HEK293 (cell line): ENCODE results near the gene PCSK5.

Source experiments
- CTCF ChIA-PET: fragments of 350-600 bp; formaldehyde crosslinking; extraction: SDS; loops from one replicate; lab custom pipeline; 2021; ENCODE audit warnings: antibody characterized with exemption; lab: Yijun Ruan, JAX
- POLR2A ChIA-PET: fragments of 300-600 bp; formaldehyde crosslinking; extraction: SDS; loops from one replicate; lab custom pipeline; 2020; ENCODE audit warnings: antibody characterized with exemption, inconsistent platforms; lab: Yijun Ruan, JAX
- H3K27ac ChIP-seq: fragments of 200-500 bp; sonication (Bioruptor generic); 2 replicates; pipeline ENCODE4 v1.5.1; 2014; ENCODE audit warnings: low read depth, low read length, control low read depth, inconsistent platforms; ENCODE audit errors: extremely low read depth
- H3K36me3 ChIP-seq, 2 experiments: fragments of 200-500 bp in 1 of 2; sonication (Bioruptor generic) in 1 of 2; 1 replicate in 1 of 2; 2 replicates in 1 of 2; pipeline ENCODE4 v1.5.1; 2014 to 2017; ENCODE audit warnings: inconsistent platforms in 2 of 2, low read length in 2 of 2; ENCODE audit not compliant: control insufficient read depth in 2 of 2, insufficient read depth in 1 of 2
- H3K4me1 ChIP-seq: fragments of 200-500 bp; sonication (Bioruptor generic); 2 replicates; pipeline ENCODE4 v1.5.1; 2014; ENCODE audit warnings: mild to moderate bottlenecking, low read length, inconsistent platforms; ENCODE audit not compliant: control insufficient read depth, insufficient read depth
- H3K4me3 ChIP-seq: 2 replicates; pipeline ENCODE4 v1.5.1; 2011; ENCODE audit warnings: low read depth, mild to moderate bottlenecking, control low read depth, low read length, moderate library complexity
- H3K9me3 ChIP-seq: fragments of 200-500 bp; sonication (Bioruptor generic); 2 replicates; pipeline ENCODE4 v1.5.1; 2014; ENCODE audit warnings: low read depth, low read length, inconsistent platforms; ENCODE audit not compliant: control insufficient read depth, insufficient read depth
- CTCF ChIP-seq: fragments of 450-650 bp; formaldehyde crosslinking; IDR thresholded peaks from 2 replicates; pipeline ENCODE4 v1.5.1; 2016; ENCODE audit warnings: missing biosample characterization, missing genetic modification characterization
- HOXC10 ChIP-seq: sonication (generic); formaldehyde crosslinking; IDR thresholded peaks from 2 replicates; pipeline ENCODE4 v1.8.1; 2023; ENCODE audit warnings: mild to moderate bottlenecking, missing genetic modification reagents
- INSM2 ChIP-seq: fragments of 450-650 bp; formaldehyde crosslinking; IDR thresholded peaks from 2 replicates; pipeline ENCODE4 v1.5.1; 2016; ENCODE audit warnings: missing biosample characterization, missing genetic modification characterization
- KLF16 ChIP-seq: fragments of 450-650 bp; formaldehyde crosslinking; IDR thresholded peaks from 2 replicates; pipeline ENCODE4 v1.5.1; 2017; ENCODE audit warnings: missing biosample characterization, missing genetic modification characterization
- KLF7 ChIP-seq: fragments of 450-650 bp; formaldehyde crosslinking; IDR thresholded peaks from 2 replicates; pipeline ENCODE4 v1.5.1; 2016; ENCODE audit warnings: missing biosample characterization, missing genetic modification characterization, borderline replicate concordance
- RBAK ChIP-seq: fragments of 450-650 bp; formaldehyde crosslinking; IDR thresholded peaks from 2 replicates; pipeline ENCODE4 v1.5.1; 2016; ENCODE audit warnings: missing biosample characterization, missing genetic modification characterization
- SCRT1 ChIP-seq: fragments of 450-650 bp; formaldehyde crosslinking; IDR thresholded peaks from 2 replicates; pipeline ENCODE4 v1.5.1; 2016; ENCODE audit warnings: missing biosample characterization, missing genetic modification characterization, borderline replicate concordance
- SP3 ChIP-seq: fragments of 450-650 bp; formaldehyde crosslinking; IDR thresholded peaks from 2 replicates; pipeline ENCODE4 v1.5.1; 2016; ENCODE audit warnings: missing biosample characterization, missing genetic modification characterization
- ZBTB21 ChIP-seq: fragments of 450-650 bp; formaldehyde crosslinking; IDR thresholded peaks from 2 replicates; pipeline ENCODE4 v1.5.1; 2017; ENCODE audit warnings: missing biosample characterization, missing genetic modification characterization
- ZBTB44 ChIP-seq: fragments of 450-650 bp; IDR thresholded peaks from 2 replicates; pipeline ENCODE4 v1.5.1; 2018; ENCODE audit warnings: missing biosample characterization, mild to moderate bottlenecking, missing genetic modification characterization
- ZFHX2 ChIP-seq: fragments of 450-650 bp; formaldehyde crosslinking; conservative IDR thresholded peaks from 2 replicates; pipeline ENCODE4 v1.5.1; 2016; ENCODE audit warnings: missing biosample characterization, missing genetic modification characterization
- ZFP41 ChIP-seq: fragments of 450-650 bp; formaldehyde crosslinking; IDR thresholded peaks from 2 replicates; pipeline ENCODE4 v1.5.1; 2016; ENCODE audit warnings: missing biosample characterization, missing genetic modification characterization, borderline replicate concordance
- ZNF16 ChIP-seq: fragments of 450-650 bp; formaldehyde crosslinking; IDR thresholded peaks from 2 replicates; pipeline ENCODE4 v1.5.1; 2016; ENCODE audit warnings: low read depth, missing biosample characterization, missing genetic modification characterization
- ZNF19 ChIP-seq: fragments of 450-650 bp; formaldehyde crosslinking; IDR thresholded peaks from 2 replicates; pipeline ENCODE4; 2016; ENCODE audit warnings: missing biosample characterization, missing genetic modification characterization, low read depth
- ZNF223 ChIP-seq: fragments of 450-650 bp; formaldehyde crosslinking; IDR thresholded peaks from 2 replicates; pipeline ENCODE4 v1.5.1; 2016; ENCODE audit warnings: missing biosample characterization, missing genetic modification characterization
- ZNF335 ChIP-seq: fragments of 450-650 bp; formaldehyde crosslinking; conservative IDR thresholded peaks from 2 replicates; pipeline ENCODE4 v1.5.1; 2016; ENCODE audit warnings: missing biosample characterization, missing genetic modification characterization
- ZNF350 ChIP-seq: fragments of 450-650 bp; formaldehyde crosslinking; IDR thresholded peaks from 2 replicates; pipeline ENCODE4 v1.5.0; 2017; ENCODE audit warnings: missing biosample characterization, mild to moderate bottlenecking, missing genetic modification characterization
- ZNF366 ChIP-seq: fragments of 450-650 bp; formaldehyde crosslinking; conservative IDR thresholded peaks from 2 replicates; pipeline ENCODE4 v1.5.1; 2016; ENCODE audit warnings: missing biosample characterization, missing genetic modification characterization
- ZNF48 ChIP-seq: fragments of 450-650 bp; formaldehyde crosslinking; IDR thresholded peaks from 2 replicates; pipeline ENCODE4 v1.5.1; 2016; ENCODE audit warnings: missing biosample characterization, missing genetic modification characterization
- ZNF510 ChIP-seq: fragments of 450-650 bp; formaldehyde crosslinking; IDR thresholded peaks from 2 replicates; pipeline ENCODE4 v1.5.1; 2018; ENCODE audit warnings: mild to moderate bottlenecking, missing genetic modification characterization, missing biosample characterization; ENCODE audit not compliant: insufficient replicate concordance
- ZNF514 ChIP-seq: fragments of 450-650 bp; formaldehyde crosslinking; IDR thresholded peaks from 2 replicates; pipeline ENCODE4 v1.5.1; 2016; ENCODE audit warnings: missing biosample characterization, missing genetic modification characterization
- ZNF626 ChIP-seq: fragments of 450-650 bp; sonication (Bioruptor Pico); formaldehyde crosslinking; IDR thresholded peaks from 2 replicates; pipeline ENCODE4 v1.5.1; 2018; ENCODE audit warnings: missing biosample characterization, missing genetic modification characterization, inconsistent platforms
- ZNF701 ChIP-seq: fragments of 450-650 bp; formaldehyde crosslinking; IDR thresholded peaks from 2 replicates; pipeline ENCODE4 v1.5.1; 2016; ENCODE audit warnings: missing biosample characterization, missing genetic modification characterization
- ZNF747 ChIP-seq: fragments of 450-650 bp; formaldehyde crosslinking; IDR thresholded peaks from 2 replicates; pipeline ENCODE4 v1.5.1; 2016; ENCODE audit warnings: missing biosample characterization, missing genetic modification characterization
- ZSCAN30 ChIP-seq: fragments of 450-650 bp; IDR thresholded peaks from 2 replicates; pipeline ENCODE4 v1.5.1; 2018; ENCODE audit warnings: missing biosample characterization, mild to moderate bottlenecking, missing genetic modification characterization, moderate library complexity
- TF ChIP-seq, protein P1 (sequence below): fragments of 450-650 bp; formaldehyde crosslinking; IDR thresholded peaks from 2 replicates; pipeline ENCODE4 v1.5.1; 2016; ENCODE audit warnings: missing biosample characterization, missing genetic modification characterization
- TF ChIP-seq, protein P2 (sequence below): sonication (generic); formaldehyde crosslinking; IDR thresholded peaks from 2 replicates; pipeline ENCODE4 v1.8.1; 2022; ENCODE audit warnings: mild to moderate bottlenecking, moderate library complexity, missing genetic modification reagents

PCSK5 gene

GRCh38 chr9:76180541-76180940, 290.1 kb downstream of the PCSK5 start (continued):
- TF ChIP-seq ZNF510 (no peak), ZNF366 (tag by site-specific recombination) (no peak), ZNF223 (no peak), ZFHX2 (tag by site-specific recombination) (no peak)
- TF ChIP-seq, protein P1, sequence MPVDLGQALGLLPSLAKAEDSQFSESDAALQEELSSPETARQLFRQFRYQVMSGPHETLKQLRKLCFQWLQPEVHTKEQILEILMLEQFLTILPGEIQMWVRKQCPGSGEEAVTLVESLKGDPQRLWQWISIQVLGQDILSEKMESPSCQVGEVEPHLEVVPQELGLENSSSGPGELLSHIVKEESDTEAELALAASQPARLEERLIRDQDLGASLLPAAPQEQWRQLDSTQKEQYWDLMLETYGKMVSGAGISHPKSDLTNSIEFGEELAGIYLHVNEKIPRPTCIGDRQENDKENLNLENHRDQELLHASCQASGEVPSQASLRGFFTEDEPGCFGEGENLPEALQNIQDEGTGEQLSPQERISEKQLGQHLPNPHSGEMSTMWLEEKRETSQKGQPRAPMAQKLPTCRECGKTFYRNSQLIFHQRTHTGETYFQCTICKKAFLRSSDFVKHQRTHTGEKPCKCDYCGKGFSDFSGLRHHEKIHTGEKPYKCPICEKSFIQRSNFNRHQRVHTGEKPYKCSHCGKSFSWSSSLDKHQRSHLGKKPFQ: no peak
- TF ChIP-seq, all 188 proteins: peak for 0

GRCh38 chr9:76181020-76181641, 290.7 kb downstream of the PCSK5 start:
- Histone ChIP-seq H3K4me3 (no peak overlapping the region), H3K4me1 (no peaks in the 10 kb centered on the region)
- CTCF ChIA-PET: interaction anchor here (1.0 kb wide), 1 partner anchor 119 kb away, joined by 4 read pairs; no protein-coding TSS in a partner anchor
- TF ChIP-seq ZSCAN30 (tag by site-specific recombination) (no peak), ZBTB21 (tag by site-specific recombination) (no peak), ZNF48 (tag by site-specific recombination) (no peak), ZNF514 (no peak), ZFP41 (tag by site-specific recombination) (no peak), ZBTB44 (tag by site-specific recombination) (no peak), ZNF701 (tag by site-specific recombination) (no peak), ZNF16 (tag by site-specific recombination) (no peak), RBAK (tag by site-specific recombination) (no peak), KLF16 (no peak), SP3 (tag by site-specific recombination) (no peak), ZNF19 (tag by site-specific recombination) (no peak), HOXC10 (CRISPR knock-in tag) (no peak), ZNF626 (tag by site-specific recombination) (no peak), ZNF335 (no peak), INSM2 (no peak)
- TF ChIP-seq, all 188 proteins: peak for 0
- Histone ChIP-seq H3K9me3 (no peaks in the 10 kb centered on the region), H3K36me3 (peaks cover 0 to 27% of the 10 kb centered on the region in 2 experiments; a peak in 1 of 3 replicates), H3K27ac (no peak overlapping the region)
- POLR2A ChIA-PET: interaction anchor here (1.0 kb wide), 1 partner anchor 121 kb away, joined by 4 read pairs; no protein-coding TSS in a partner anchor

DNA sequence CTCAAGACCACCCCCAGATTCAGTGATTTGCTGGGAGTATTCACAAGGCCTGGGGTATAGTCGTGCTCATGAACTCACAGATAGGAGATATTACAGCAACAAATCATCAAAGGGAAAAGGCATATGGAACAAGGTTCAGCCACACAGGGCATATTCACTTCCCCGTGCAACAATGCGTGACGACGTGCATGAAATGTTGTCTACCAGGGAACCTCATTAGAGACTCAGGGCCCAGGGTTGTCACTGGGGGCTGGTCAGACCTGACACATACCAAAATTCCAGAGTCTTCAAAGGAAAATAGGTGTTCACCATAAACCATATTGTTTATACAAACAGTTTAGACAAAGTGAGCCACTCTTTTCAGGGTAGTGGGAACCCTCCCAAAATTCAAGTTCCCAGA, 291.3 kb downstream of the PCSK5 start:
- Histone ChIP-seq H3K4me3 (no peak overlapping the region), H3K9me3 (no peaks in the 10 kb centered on the region), H3K36me3 (peaks cover 0 to 27% of the 10 kb centered on the region in 2 experiments; a peak in 1 of 3 replicates), H3K27ac (no peak overlapping the region), H3K4me1 (no peaks in the 10 kb centered on the region)
- CTCF ChIA-PET: no interaction called here
- POLR2A ChIA-PET: interaction anchor here (1.0 kb wide), 1 partner anchor 120 kb away, joined by 4 read pairs; no protein-coding TSS in a partner anchor
- TF ChIP-seq SCRT1 (tag by site-specific recombination): no peak
- TF ChIP-seq CTCF (tag by site-specific recombination): no peak
- TF ChIP-seq, protein P2, sequence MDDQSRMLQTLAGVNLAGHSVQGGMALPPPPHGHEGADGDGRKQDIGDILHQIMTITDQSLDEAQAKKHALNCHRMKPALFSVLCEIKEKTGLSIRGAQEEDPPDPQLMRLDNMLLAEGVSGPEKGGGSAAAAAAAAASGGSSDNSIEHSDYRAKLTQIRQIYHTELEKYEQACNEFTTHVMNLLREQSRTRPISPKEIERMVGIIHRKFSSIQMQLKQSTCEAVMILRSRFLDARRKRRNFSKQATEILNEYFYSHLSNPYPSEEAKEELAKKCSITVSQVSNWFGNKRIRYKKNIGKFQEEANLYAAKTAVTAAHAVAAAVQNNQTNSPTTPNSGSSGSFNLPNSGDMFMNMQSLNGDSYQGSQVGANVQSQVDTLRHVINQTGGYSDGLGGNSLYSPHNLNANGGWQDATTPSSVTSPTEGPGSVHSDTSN (CRISPR knock-in tag): no peak
- TF ChIP-seq ZNF747 (tag by site-specific recombination): no peak
- TF ChIP-seq KLF7: no peak
- TF ChIP-seq ZNF350 (tag by site-specific recombination): no peak
